ENCODE measurements around the gene PPP1R1A.

PPP1R1A gene

DNA sequence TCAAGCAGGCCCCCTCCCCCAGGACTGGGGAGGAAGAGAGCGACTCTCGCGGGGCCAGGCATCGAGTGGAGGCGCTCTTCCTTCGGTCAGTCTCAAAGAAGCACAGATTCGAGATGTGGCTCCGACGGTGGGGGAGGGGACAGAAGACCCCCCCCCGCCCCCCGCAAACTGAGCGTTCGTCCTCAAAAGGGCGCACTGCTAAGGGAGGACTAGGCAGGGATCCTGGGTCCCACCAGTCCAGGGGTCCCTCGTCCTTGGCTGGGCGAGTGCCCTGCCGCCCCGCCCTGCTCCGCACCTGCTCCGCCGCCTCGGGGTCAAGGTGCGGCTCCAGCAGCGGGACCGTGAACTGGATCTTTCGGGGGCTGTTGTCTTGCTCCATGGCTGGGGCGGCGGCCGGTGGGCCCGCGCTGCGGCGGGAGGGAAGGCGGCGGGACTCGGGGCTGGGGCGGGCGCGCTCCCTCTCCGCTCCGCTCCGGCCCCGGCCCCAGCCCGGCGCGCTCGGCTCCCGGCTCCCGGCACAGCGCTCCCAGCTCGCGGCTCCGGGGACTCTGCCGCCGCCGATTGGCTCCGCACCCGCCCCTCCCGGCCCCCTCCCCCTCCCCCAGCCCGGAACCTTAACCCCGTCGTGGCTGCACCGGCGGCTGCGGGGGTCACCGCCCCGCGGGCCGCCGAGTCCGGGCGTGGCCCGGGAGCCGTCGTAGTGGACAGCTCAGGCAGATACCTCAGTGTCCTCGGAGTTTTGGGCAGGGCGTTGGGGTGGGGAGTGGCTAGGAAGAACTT is at the start of gene PPP1R1A:
Gene PPP1R1A (minus strand): TSS at position 550 of the 780 bp plus-strand sequence. CDS start 171 bp downstream, at position 379.
- no peak for DNase-seq (ENCODE audit: low read depth)

DNA sequence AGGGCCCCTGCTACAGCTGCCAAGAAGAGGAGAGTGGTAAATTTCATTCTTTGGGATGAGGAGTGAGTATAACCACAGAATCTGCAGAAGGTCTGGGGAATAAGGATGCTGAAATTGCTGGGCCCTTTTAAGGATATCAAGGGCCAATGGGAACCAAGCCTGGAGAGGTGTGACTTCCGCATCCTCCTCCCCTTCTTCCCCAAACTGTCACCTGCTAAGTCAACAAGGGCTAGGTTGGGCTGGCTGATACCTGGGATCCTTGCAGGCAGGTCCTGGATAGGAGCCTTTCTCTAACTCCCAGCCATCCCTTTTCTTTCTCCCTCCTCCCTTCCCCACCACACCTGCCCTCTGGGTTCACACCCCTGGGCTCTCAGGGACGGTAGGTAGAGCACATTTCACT is 46.3 kb upstream of the PPP1R1A start, which contains the start of gene LACRT:
Gene LACRT (minus strand): TSS at position 101 of the 400 bp plus-strand sequence. CDS start 54 bp downstream, at position 47.
- no peak for DNase-seq (ENCODE audit: low read depth)

DNA sequence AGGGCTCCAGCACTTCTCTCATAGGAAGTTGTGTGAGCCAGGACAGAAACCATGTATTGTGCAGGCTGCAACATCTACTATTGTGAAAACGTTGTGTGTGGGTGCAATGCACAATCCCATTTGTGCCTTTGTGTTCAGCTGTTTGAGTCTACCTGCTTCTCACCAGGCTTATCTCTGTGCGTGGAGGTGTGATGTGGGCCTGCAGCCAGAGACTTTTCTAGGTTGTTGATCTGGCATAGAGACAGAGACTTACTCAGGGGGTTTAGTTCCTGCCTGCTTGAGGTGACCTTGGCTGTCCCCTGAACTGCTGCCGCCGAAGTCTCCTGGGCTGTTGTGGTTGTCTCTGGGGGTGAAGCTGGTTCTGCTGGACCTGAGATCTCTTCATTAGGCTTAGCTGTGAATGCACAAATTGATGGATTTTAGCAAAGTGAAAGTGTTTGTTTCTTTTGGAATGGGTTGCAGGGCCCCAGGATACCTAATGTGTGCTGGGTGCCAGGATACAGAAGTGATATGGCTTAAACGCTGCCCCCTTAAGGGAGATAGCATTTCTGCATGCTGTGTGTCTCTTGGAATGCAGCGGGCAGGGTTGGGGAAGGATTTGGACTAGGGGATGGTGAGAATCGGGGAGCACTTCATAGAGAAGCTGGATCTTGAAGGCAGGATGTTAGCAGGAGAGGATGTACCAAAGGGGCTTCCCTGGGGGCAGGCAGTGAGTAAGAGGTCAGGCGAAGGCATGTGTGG is 43.7 kb upstream of the PPP1R1A start:
- DNase-seq (ENCODE audit: low read depth), result no peak

- no peak for DNase-seq (ENCODE audit: low read depth)
Observed at GRCh38 chr12:54631551-54631950, 43.1 kb upstream of the PPP1R1A start.

GRCh38 chr12:54629925-54630324 is 41.5 kb upstream of the PPP1R1A start:
- DNase-seq (ENCODE audit: low read depth), result no peak

DNA sequence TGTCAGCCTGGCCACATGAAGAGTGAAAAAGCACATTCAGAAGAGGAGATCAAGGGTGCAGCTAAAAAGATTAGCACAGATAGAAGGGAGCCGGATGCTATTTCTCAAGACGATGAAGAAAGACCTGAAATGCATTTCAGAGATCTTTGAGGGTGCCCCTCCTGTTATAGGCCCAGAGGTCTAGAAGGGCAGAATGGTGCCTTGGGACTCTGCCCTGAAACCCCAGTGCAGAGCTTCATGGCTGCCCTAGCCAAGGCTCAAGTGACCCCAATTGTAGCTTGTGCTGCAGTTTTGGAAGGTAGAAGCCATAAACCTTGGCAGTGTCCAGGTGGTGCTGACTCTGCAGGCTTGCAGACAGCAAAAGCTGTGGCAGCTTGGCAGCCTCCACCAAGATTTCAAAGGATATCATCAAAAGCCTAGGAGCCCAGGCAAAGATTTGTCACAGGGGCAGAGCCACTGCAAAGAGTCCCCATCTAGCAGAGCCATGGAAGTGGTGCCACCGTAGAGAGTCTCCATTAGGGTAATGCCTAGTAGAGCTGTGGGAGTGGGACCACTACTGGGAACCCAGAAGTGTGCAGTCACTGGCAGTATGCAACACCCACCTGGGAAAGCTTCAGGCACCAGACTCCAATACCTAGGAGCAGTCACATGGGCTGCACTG is 39.9 kb upstream of the PPP1R1A start:
- DNase-seq (ENCODE audit: low read depth), result no peak

DNA sequence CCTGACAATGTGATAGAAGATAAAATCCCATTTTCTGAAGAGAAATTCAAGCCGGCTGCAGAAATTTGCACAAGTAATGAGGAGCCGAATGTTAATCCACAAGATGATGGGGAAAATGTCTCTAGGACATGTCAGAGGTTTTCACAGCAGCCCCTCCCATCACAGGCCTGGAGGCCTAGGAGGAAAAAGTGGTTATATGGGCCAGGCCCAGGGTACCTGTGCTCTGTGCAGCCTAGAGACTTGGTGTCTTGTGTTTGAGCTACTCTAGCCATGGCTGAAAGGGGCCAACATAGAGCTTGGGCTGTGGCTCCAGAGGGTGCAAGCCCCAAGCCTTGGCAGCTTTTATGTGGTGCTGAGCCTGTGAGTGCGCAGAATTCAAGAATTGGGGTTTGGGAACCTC is 38.8 kb upstream of the PPP1R1A start:
- no peak for DNase-seq (ENCODE audit: low read depth)

GRCh38 chr12:54625598-54625997 is 37.1 kb upstream of the PPP1R1A start:
- DNase-seq (ENCODE audit: low read depth), result no peak

DNA sequence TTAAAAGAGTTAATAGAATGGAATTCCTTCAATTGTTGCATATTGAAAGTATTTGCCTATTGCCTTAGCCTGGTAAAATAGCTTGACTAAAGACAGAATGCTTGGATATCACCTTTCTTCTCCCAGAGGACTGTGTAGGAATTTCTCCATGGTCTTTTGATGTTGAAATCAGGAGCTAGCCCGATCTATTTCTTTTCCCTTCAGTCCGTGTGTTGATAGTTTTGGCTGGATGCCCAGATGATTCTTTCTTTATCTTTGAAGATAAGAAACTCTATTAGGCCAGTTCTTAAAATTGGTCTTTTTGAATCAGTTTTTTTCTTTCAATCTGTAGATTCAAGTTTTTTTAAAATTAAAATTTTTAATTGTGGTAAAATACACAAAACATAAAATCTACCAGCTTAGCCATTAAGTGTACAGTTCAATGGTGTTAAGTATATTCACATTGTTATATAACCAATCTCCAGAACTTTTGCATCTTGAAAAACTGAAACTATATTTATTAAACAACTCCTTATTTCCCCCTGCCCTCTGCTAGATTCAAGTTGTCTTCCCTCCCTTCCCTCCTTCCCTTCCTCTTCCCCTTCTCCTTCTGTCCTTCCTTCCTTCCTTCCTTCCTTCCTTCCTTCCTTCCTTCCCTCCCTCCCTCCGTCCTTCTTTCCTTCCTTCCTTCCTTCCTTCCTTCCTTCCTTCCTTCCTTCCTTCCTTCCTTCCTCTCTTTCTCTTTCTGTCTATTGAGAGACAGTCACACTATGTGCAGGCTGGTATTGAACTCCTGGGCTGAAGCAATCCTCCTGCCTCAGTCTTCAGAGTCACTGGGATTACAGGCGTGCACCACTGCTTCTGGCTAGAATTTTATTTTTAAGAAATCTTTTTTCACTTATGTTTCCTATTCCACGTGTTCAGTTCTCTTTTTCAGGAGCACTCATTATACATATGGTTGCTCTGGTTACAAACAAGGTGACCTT is 36.1 kb upstream of the PPP1R1A start:
- no peak for DNase-seq (ENCODE audit: low read depth)

GRCh38 chr12:54622463-54623183 is 34.2 kb upstream of the PPP1R1A start:
- no peak for DNase-seq (ENCODE audit: low read depth)

- DNase-seq (ENCODE audit: low read depth), result no peak
Observed at GRCh38 chr12:54616933-54617680, 28.6 kb upstream of the PPP1R1A start.

DNA sequence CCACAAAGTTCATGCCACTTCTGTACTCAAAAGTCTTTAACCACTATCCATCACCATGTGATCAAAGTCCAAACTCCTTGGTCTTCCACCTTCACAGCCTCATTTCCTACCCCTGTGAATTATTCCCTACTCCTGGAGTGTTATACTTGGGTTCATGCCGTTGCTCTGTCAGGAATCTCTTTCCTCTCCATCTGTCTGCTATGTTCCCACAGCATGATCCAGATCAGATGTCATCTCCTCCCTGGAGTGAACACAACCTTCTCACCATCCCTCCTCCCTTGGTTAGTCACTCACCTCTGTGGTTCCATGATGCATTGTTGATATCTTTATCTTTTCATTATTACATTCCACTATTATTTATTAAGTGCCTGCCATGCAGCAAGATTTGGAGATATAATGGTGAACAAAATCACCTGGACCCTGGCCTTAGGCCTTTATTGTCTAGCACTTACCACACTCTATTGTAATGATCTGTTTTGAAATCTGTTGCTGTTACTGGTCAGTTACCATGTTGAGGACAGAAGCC is 23.8 kb upstream of the PPP1R1A start:
- DNase-seq (ENCODE audit: low read depth), result no peak

- DNase-seq (ENCODE audit: low read depth), result no peak
Observed at GRCh38 chr12:54611715-54612149, 23.3 kb upstream of the PPP1R1A start.

GRCh38 chr12:54608769-54609168 is 20.3 kb upstream of the PPP1R1A start:
- DNase-seq (ENCODE audit: low read depth), result no peak

DNA sequence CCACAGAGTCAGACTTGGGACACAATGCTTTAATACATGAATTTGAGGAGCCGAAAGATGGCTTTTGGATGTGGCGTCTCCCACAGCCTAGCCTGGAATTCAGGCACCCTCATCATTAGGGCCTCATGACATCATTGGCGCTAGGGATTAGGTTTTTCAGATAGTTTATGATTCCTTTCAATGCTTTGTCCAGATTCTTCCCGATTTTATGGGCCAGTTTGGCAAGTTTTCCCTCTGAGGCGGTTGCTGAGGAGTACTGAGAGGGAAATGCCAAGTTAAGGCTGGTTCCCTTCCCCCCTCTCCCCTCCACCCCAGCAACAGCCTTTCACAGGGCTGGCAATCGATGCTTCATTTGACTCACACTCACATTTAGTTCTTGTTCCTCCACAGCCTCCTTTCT is 19.7 kb upstream of the PPP1R1A start:
- DNase-seq (ENCODE audit: low read depth), result no peak

DNA sequence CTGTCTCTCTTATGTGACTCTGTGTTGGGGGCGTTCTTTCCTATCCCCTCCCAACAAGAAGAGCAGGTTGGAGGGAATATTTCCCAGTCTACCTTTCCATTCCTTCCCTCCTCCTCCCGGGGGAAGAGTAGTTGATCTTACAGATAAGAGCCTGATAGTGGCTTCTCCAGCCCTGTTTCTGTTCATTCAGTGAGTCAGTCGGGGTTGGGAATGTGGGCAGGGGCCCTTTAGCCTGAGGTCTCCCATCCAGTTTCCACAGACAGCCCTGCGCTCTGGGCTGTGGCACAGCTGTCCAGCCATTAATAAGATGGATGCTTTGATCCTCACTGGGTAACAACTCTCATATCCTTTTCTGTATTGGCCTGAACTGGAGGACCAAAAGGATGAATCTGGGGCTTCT is 18.1 kb upstream of the PPP1R1A start:
- no peak for DNase-seq (ENCODE audit: low read depth)

DNA sequence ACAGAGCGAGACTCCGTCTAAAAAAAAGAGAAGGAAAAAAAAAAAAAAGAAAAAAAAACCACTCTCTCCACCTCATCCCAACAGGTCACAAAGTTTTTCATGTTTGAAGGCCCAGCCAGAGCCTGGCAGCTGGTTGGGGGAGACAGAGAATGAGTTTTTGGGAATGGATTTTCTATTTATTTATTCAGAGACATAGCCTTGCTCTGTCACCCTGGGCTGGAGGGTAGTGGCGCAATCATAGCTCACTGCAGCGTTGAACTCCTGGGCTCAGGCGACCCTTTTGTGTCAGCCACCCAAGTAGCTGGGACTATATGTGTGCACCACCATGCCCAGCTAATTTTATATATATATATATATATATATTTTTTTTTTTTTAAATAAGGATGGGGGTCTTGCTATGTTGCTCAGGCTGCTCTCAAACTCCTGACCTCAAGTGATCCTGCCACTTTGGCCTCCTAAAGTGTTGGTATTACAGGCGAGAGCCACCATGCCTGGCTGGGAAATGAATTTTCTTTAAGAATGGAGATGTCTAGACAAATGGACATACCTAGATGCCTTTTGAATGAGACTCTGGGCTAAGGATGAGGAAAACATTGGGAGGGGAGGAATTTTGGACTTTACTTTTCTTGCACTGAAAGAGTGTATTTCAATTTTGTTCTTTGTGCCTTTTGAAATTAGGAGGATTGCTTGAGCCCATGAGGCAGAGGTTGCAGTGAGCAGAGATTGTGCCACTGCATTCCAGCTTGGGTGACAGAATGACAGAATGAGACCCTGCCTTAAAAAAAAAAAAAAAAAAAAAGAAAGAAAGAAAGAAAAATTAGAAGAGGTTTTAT is 16.9 kb upstream of the PPP1R1A start:
- DNase-seq (ENCODE audit: low read depth), result no peak

DNA sequence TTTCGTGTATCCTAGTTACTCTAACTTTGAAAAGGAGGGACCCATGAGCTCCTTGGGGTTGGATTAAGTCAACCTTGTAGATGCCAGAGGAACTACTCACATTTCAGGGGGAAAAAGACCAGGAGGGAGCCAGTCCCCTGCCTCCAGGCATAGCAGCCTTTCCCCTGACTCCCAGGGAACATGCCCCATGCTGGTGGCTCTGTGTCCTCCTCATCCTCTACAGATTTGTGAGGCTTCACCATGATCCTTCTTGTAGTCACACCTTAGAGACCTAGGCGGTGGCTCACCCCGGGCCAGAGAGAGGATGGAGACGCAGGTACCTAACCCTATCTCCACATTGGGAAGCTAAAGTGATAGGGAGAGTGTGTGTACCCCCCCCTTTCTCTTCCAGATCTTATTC is 16.0 kb upstream of the PPP1R1A start:
- no peak for DNase-seq (ENCODE audit: low read depth)

- DNase-seq (ENCODE audit: low read depth), result no peak
Observed at GRCh38 chr12:54603872-54604271, 15.4 kb upstream of the PPP1R1A start.

Measured in stimulated activated CD8-positive, alpha-beta memory T cell treated with anti-CD3 and anti-CD28 coated beads, Interleukin-15, amount 100 ng/mL, for 24 hours (primary cell).